GM12873 (cell line): ENCODE data around the gene CRYBB3.

Experiments
- TF ChIP-seq, protein P1 (sequence below): IDR thresholded peaks from 2 replicates; pipeline ENCODE4 v1.5.1; 2012; ENCODE audit warnings: low read depth, mild to moderate bottlenecking, moderate library complexity, low read length, control low read depth; ENCODE audit not compliant: insufficient read depth; ENCODE audit errors: missing control alignments

CRYBB3 gene

DNA sequence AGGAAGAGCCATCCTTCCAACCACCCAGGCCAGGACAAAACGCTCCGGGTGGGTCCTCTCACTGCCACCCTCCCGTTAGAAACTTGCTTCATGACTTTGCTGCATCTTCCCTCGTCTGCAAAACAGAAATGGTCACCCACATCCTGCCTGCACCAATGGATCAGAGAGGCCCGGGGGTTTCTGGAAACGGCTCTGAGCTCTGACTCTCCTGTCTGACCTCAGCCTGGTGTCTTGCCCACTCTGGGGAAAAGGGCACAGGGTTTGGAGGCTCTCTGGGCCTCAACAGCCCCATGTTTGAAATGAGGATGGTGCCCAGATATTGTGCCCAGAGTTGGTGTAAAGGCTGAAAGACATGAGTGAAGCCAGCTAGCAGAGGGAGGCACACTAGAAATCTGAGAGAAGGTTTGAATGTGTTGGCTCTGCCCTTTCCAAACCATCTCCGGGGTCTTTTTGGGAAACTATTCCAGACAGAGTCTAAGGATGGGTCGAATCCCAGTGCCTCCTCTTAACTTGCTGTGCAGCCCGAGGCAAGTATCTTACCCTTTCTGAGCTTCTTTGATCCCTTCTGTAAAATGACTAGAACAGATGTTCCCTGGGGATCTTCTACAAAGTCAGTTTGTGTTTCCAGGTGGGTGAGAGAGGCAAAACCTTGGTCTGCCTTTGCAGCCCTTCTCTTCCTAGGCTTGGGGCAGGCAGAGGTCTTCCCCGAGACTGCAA lies 2.1 kb downstream of the CRYBB3 start:
- TF ChIP-seq, protein P1, sequence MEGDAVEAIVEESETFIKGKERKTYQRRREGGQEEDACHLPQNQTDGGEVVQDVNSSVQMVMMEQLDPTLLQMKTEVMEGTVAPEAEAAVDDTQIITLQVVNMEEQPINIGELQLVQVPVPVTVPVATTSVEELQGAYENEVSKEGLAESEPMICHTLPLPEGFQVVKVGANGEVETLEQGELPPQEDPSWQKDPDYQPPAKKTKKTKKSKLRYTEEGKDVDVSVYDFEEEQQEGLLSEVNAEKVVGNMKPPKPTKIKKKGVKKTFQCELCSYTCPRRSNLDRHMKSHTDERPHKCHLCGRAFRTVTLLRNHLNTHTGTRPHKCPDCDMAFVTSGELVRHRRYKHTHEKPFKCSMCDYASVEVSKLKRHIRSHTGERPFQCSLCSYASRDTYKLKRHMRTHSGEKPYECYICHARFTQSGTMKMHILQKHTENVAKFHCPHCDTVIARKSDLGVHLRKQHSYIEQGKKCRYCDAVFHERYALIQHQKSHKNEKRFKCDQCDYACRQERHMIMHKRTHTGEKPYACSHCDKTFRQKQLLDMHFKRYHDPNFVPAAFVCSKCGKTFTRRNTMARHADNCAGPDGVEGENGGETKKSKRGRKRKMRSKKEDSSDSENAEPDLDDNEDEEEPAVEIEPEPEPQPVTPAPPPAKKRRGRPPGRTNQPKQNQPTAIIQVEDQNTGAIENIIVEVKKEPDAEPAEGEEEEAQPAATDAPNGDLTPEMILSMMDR = no peak

DNA sequence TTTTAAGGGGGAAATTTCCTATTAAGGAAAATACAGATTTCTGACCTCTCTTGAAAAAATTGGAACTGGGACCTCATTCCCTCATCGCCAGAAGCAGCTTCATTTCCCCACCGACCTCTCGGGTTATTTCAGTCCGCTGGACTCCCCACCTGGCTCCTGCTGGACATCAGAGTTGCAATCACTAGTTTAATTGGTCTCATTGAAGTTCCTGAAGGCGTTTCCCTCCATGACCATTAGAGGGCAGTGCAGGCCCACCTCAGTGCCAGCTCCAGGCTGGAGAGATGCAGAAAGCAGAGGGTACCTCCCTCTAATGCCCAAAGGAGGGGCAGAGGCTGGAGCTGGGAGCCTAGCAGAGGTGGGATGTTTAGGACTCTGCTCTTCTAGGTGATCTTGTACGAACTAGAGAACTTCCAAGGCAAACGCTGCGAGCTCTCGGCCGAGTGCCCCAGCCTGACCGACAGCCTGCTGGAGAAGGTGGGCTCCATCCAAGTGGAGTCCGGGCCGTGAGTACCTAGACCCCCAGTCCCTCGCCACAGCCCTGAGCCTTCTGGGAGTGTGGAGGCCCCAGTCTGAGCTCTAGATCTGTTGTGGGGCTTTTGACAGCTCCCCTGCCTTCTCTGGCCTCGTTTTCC lies 2.7 kb downstream of the CRYBB3 start:
- TF ChIP-seq, protein P1 = peak; percentile 91

DNA sequence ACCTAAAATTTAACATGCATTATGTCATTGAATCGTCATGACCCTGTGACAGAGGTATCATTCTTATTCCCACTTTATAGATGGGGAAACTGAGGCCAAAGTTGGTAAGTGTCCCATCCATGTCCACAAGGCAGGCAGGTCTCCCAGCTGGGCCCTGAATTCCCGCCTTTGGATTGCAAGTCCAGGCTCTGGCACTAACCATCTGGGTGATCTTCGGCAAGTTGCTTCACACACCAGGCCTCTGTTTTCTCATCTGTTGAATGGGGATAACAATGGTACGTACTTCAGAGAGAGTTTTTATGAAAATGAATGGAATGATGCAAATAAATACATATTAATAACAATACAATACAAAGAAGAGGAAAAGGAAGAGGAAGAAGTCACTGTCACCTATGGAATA lies 3.4 kb downstream of the CRYBB3 start:
- TF ChIP-seq, protein P1 = no peak

DNA sequence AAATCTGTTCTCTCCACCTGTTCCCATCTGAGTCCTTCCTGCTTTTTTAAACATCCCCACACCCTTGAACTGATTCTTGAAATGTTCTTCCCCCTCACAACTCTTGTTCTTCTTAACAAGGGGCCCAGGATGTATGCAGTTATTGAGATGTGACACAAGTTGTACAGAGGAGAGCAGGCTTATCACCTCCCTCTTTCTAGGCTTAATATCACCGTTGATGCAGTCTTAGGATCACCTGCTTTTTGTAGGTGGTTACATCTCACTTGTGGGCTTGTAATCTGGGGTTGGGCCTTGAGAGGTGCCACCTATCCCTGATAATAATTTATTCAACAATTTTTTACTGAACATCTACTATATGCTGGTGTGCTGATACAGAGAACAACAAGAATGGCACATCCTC lies 6.2 kb downstream of the CRYBB3 start:
- TF ChIP-seq, protein P1 = no peak

DNA sequence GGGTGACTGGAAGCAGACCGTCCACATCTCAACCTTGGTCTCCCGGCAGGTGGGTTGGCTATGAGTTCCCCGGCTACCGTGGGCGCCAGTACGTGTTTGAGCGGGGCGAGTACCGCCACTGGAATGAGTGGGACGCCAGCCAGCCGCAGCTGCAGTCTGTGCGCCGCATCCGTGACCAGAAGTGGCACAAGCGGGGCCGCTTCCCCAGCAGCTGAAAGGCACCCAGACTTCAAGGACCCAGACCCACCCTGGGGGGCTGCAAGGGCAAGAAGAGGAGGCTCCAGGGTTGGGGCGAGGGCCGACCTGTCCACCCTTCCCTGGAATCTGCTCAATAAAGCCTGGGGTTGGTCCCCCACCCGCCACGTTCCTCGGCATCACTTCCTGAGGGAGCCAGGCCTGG lies 7.3 kb downstream of the CRYBB3 start:
- TF ChIP-seq, protein P1 = no peak

DNA sequence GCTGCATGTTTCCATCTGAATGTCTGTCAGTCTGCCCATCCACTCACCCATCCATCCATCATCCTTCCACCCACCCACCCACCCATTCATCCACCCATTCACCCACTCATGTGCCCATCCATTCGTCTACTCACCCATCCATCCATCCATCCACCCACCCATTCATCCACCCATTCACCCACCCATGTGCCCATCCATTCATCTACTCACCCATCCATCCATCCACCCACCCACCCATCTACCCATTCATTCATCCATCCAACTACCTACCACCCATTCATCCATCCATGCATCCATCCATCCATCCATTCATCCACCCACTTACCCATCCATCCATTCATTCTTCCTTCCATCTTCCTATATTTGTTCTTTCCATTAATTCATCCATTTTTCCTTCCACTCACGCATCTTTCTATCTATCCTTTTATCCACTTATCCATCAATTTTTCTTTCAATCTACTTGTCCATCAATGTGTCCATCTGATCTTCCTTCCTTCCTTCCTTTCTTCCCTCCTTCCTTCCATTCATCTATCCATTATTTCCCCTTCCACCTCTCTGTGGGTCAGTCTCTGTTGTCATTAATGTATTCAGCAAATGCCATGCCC lies 8.0 kb downstream of the CRYBB3 start:
- TF ChIP-seq, protein P1 = no peak

DNA sequence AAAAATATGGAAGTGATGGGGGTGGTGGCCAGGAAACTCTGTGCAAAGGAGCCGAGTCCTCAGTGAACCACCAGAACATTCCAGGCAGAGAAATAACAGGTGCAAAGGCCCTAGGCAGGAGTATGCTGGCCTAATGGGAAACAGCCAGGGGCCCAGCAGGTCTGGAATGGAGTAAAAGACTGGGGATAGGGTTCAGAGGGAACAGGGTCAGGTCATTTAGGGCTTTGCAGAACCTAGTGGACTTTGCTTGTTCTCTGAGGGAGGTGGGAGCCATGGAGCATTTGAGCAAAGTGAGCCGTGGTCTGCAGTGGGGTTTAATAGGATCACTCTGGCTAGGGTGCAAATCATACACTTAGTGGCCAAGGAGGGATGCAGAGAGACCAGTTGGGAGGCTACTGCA lies 8.7 kb downstream of the CRYBB3 start:
- TF ChIP-seq, protein P1 = no peak
